HUES48 (cell line): ENCODE results near the gene TASP1.
"Not testable (repeated sequence)": the region's sequence is repeated elsewhere in the genome, so short reads cannot be mapped to it uniquely, and the experiment has no call there.

ENCODE experiments used
- H3K27ac ChIP-seq: one replicate; pipeline ENCODE4 v1.7.0; 2013; ENCODE audit warnings: low read depth, low read length, inconsistent platforms
- H3K27me3 ChIP-seq: 2 replicates; pipeline ENCODE4 v1.6.1; 2013; ENCODE audit warnings: mild to moderate bottlenecking, low read length; ENCODE audit not compliant: control insufficient read depth, insufficient read depth
- H3K36me3 ChIP-seq: 2 replicates; pipeline ENCODE4 v1.6.1; 2013; ENCODE audit warnings: low read length; ENCODE audit not compliant: control insufficient read depth, insufficient read depth
- H3K4me1 ChIP-seq: 2 replicates; pipeline ENCODE4 v1.6.1; 2013; ENCODE audit warnings: mild to moderate bottlenecking, low read length; ENCODE audit not compliant: control insufficient read depth, insufficient read depth
- H3K4me3 ChIP-seq: 2 replicates; pipeline ENCODE4 v1.5.1; 2013; ENCODE audit warnings: mild to moderate bottlenecking, low read depth, low read length
- H3K9ac ChIP-seq: 2 replicates; pipeline ENCODE4 v1.6.1; 2013; ENCODE audit warnings: mild to moderate bottlenecking, low read depth, low read length, moderate library complexity
- H3K9me3 ChIP-seq: 2 replicates; pipeline ENCODE4 v1.6.1; 2013; ENCODE audit warnings: low read length; ENCODE audit not compliant: control insufficient read depth, insufficient read depth

The TASP1 gene

GRCh38 chr20:13400453-13400852 lies 238.3 kb downstream of the TASP1 start:
- no peaks in the 10 kb centered on the region for H3K27me3 ChIP-seq
- no peak overlapping the region for H3K9ac ChIP-seq
- H3K9me3 ChIP-seq = no peaks in the 10 kb centered on the region
- H3K4me3 ChIP-seq = no peak overlapping the region
- H3K4me1 ChIP-seq = no peaks in the 10 kb centered on the region
- no peak overlapping the region for H3K27ac ChIP-seq
- no peaks in the 10 kb centered on the region for H3K36me3 ChIP-seq

DNA sequence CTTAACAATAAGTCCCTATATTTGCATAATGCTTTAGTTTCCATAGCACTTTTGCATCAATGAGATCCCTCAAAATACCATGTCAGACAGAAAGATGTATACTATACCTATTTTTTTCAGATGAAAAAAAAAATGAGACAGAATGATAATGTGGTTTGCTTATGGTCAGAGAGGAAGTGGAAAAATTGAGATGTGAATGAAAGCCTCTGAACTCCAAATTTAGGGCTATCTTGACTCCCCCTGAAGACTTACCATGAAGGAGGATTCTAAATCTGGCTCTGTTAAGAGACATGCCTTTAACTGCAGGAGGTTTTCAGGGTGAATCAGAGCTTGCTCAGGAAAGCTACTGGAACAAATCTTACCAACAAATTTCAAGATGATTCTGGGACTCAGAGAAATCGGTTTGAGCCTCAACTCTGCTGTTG lies 241.4 kb downstream of the TASP1 start:
- no peaks in the 10 kb centered on the region for H3K36me3 ChIP-seq
- no peaks in the 10 kb centered on the region for H3K4me1 ChIP-seq
- H3K4me3 ChIP-seq = no peak overlapping the region
- H3K9me3 ChIP-seq = no peaks in the 10 kb centered on the region
- no peak overlapping the region for H3K27ac ChIP-seq
- H3K27me3 ChIP-seq = no peaks in the 10 kb centered on the region
- H3K9ac ChIP-seq = no peak overlapping the region

DNA sequence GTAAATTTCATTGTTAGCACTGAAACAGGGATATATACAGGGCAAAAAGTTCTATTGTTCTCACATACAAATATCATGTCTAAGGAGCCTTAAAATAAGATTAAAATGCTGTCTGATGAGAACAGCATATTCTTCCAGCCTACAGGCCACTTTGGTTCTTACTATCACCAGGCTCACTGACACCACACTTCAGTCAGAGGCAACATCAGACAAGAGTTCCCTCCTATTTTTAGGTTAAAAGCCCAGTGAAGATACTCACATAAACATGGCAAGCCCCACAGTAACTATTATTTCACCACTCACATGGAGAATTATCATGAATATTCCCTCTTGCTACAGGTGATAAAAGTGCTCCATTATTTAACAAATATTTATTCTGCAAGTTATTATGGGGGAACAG lies 241.9 kb downstream of the TASP1 start:
- no peaks in the 10 kb centered on the region for H3K36me3 ChIP-seq
- H3K9ac ChIP-seq = no peak overlapping the region
- no peaks in the 10 kb centered on the region for H3K4me1 ChIP-seq
- H3K9me3 ChIP-seq = no peaks in the 10 kb centered on the region
- H3K4me3 ChIP-seq = no peak overlapping the region
- no peak overlapping the region for H3K27ac ChIP-seq
- no peaks in the 10 kb centered on the region for H3K27me3 ChIP-seq

DNA sequence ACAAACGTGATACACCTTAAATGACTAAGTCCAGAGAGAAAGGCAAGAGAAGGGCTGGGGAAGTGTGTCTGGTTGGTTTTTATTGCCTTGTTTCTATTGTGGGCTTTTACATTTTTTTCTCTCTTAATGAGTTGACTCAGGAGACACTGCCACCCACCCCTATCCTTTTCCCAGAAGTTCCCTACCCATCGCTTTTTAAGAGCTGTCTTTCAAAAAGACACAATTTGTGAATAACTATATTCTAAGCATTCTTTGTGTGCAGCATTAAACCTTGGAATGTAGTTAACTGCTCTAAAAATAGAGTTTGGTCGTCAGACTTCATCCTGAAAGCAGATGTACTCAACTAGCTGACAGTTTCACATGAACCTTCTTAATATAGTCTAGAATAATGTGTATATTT lies 242.7 kb downstream of the TASP1 start:
- Histone ChIP-seq H3K4me3 (no peak overlapping the region), H3K9me3 (no peaks in the 10 kb centered on the region), H3K4me1 (no peaks in the 10 kb centered on the region), H3K9ac (no peak overlapping the region), H3K36me3 (no peaks in the 10 kb centered on the region), H3K27ac (no peak overlapping the region), H3K27me3 (no peaks in the 10 kb centered on the region)

GRCh38 chr20:13395232-13395631 lies 243.5 kb downstream of the TASP1 start:
- Histone ChIP-seq H3K27me3 (no peaks in the 10 kb centered on the region), H3K9ac (no peak overlapping the region), H3K36me3 (no peaks in the 10 kb centered on the region), H3K4me3 (no peak overlapping the region), H3K4me1 (no peaks in the 10 kb centered on the region), H3K27ac (no peak overlapping the region), H3K9me3 (no peaks in the 10 kb centered on the region)

GRCh38 chr20:13392391-13392790 lies 246.3 kb downstream of the TASP1 start:
- H3K27me3 ChIP-seq = no peaks in the 10 kb centered on the region
- no peak overlapping the region for H3K27ac ChIP-seq
- H3K36me3 ChIP-seq = no peaks in the 10 kb centered on the region
- H3K4me3 ChIP-seq = no peak overlapping the region
- no peak overlapping the region for H3K9ac ChIP-seq
- H3K4me1 ChIP-seq = 0 out of 2 replicates have a peak, but pooled peaks cover 4% of the 10 kb centered on the region
- no peaks in the 10 kb centered on the region; the same call in 1 of the 2 replicates for H3K9me3 ChIP-seq

GRCh38 chr20:13389115-13389514 lies 249.6 kb downstream of the TASP1 start:
- no peaks in the 10 kb centered on the region; the same call in 1 of the 2 replicates for H3K9me3 ChIP-seq
- no peaks in the 10 kb centered on the region for H3K27me3 ChIP-seq
- H3K9ac ChIP-seq = no peak overlapping the region
- H3K4me1 ChIP-seq = peaks cover 6% of the 10 kb centered on the region; the same call in 1 of the 2 replicates
- H3K4me3 ChIP-seq = no peak overlapping the region
- H3K27ac ChIP-seq = no peak overlapping the region
- H3K36me3 ChIP-seq = no peaks in the 10 kb centered on the region

- H3K4me3 ChIP-seq = no peak overlapping the region
- no peak overlapping the region for H3K9ac ChIP-seq
- H3K36me3 ChIP-seq = no peaks in the 10 kb centered on the region
- peaks cover 4% of the 10 kb centered on the region; the same call in 1 of the 2 replicates for H3K9me3 ChIP-seq
- peaks cover 7% of the 10 kb centered on the region; the same call in 1 of the 2 replicates for H3K4me1 ChIP-seq
- no peaks in the 10 kb centered on the region for H3K27me3 ChIP-seq
- no peak overlapping the region for H3K27ac ChIP-seq
Observed at GRCh38 chr20:13384132-13384531, 254.6 kb downstream of the TASP1 start.

DNA sequence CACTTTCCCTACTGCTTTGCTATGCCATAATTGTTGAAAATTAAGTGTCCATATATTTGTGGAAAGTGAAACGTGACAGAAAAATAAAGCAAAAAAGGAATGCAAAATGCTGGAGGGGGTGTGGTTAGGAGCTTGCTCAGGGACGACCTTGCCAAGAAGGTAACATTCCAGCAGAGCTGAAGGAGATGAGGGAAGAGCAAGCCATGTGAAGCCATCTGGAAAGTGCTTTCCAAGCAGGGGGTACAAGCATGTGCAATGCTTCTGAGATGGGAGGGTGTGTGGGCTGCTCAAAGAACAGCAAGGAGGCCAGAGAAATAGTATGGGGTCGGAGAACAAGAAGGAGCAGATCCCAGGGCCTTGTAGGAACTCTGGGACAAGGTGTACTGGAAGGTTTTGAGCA lies 255.9 kb downstream of the TASP1 start:
- H3K36me3 ChIP-seq = no peaks in the 10 kb centered on the region
- H3K9me3 ChIP-seq = peaks cover 4% of the 10 kb centered on the region; the same call in 1 of the 2 replicates
- peaks cover 3% of the 10 kb centered on the region; the same call in 1 of the 2 replicates for H3K4me1 ChIP-seq
- no peaks in the 10 kb centered on the region for H3K27me3 ChIP-seq
- no peak overlapping the region for H3K9ac ChIP-seq
- no peak overlapping the region for H3K4me3 ChIP-seq
- H3K27ac ChIP-seq = no peak overlapping the region

GRCh38 chr20:13380497-13381229 lies 258.1 kb downstream of the TASP1 start:
- H3K27ac ChIP-seq, H3K4me1 ChIP-seq, H3K4me3 ChIP-seq, H3K9me3 ChIP-seq, H3K36me3 ChIP-seq, H3K9ac ChIP-seq, H3K27me3 ChIP-seq: not testable (repeated sequence)

DNA sequence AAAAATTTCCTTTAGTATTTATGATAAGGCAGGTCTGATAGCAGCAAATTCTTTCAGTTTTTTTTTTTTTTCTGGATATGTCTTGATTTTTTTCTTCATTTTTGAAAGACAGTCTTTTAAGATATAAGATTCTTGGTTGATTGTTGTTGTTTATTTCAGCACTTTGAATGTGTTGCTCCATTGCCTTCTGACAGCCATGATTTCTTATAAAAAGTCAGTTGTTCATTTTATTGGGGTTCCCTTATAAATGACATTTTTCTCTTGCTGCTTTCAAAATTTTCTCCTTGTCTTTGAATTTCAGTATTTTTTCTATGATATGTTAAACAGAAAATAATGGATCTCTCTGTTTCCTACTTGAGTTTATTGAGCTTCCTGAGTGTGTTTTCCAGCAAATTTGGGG lies 265.3 kb downstream of the TASP1 start:
- Histone ChIP-seq H3K27ac (no peak overlapping the region), H3K4me1 (peaks cover 5% of the 10 kb centered on the region; the same call in 1 of the 2 replicates), H3K27me3 (no peaks in the 10 kb centered on the region), H3K9ac (no peak overlapping the region), H3K9me3 (no peaks in the 10 kb centered on the region), H3K36me3 (no peaks in the 10 kb centered on the region), H3K4me3 (no peak overlapping the region)
